Measurements from ENCODE around the gene NTM. TPM values are rescaled to one million over a fixed set of nuclear protein-coding genes. Genes with fewer than 3 reads are reported as not detected.

Gene NTM
- total and polyA plus RNA-seq, 2 donors from 2014 or later: 0.92 to 10.3 TPM

GRCh38 chr11:131588057-131588456 is 217.6 kb downstream of the NTM start:
- Histone ChIP-seq H3K4me1 (ENCODE audit: control insufficient read depth in 2 of 3, insufficient read depth in 2 of 3, low read depth in 1 of 3, low read length in 3 of 3) (no peaks in the 10 kb centered on the region), H3K27me3 (ENCODE audit: control insufficient read depth, insufficient read depth, low read length) (no peaks in the 10 kb centered on the region), H3K4me3 (ENCODE audit: low read length in 3 of 3) (no peak overlapping the region), H3K9me3 (ENCODE audit: control insufficient read depth in 2 of 3, insufficient read depth in 1 of 3, low read length in 3 of 3) (peaks cover 0 to 5% (median 2%) of the 10 kb centered on the region in 3 donors), H3K27ac (ENCODE audit: low read depth in 2 of 2, low read length in 2 of 2) (no peak overlapping the region), H3K9ac (ENCODE audit: low read length in 3 of 3) (no peak overlapping the region), H3K36me3 (ENCODE audit: control insufficient read depth in 2 of 3, insufficient read depth in 3 of 3, low read length in 3 of 3) (no peaks in the 10 kb centered on the region)
- TF ChIP-seq CTCF (IDR thresholded peaks at IDR 0.05; ENCODE audit: borderline replicate concordance, extremely low read depth, insufficient read depth): no peak
- intact Hi-C loops (cut with DNase I): no loop called here
- no peak for DNase-seq
- FAIRE-seq: no peak

- no peak for TF ChIP-seq CTCF (IDR thresholded peaks at IDR 0.05; ENCODE audit: borderline replicate concordance, extremely low read depth, insufficient read depth)
- Histone ChIP-seq H3K4me1 (ENCODE audit: control insufficient read depth in 2 of 3, insufficient read depth in 2 of 3, low read depth in 1 of 3, low read length in 3 of 3) (no peaks in the 10 kb centered on the region), H3K9me3 (ENCODE audit: control insufficient read depth in 2 of 3, insufficient read depth in 1 of 3, low read length in 3 of 3) (peaks cover 0 to 5% (median 2%) of the 10 kb centered on the region in 3 donors), H3K9ac (ENCODE audit: low read length in 3 of 3) (no peak overlapping the region), H3K27me3 (ENCODE audit: control insufficient read depth, insufficient read depth, low read length) (no peaks in the 10 kb centered on the region), H3K27ac (ENCODE audit: low read depth in 2 of 2, low read length in 2 of 2) (no peak overlapping the region), H3K36me3 (ENCODE audit: control insufficient read depth in 2 of 3, insufficient read depth in 3 of 3, low read length in 3 of 3) (no peaks in the 10 kb centered on the region), H3K4me3 (ENCODE audit: low read length in 3 of 3) (no peak overlapping the region)
- DNase-seq (peak in 2 of 5 donors; percentile 25 to 44), FAIRE-seq (no peak)
- intact Hi-C loops (cut with DNase I): no loop called here
These were observed 220.6 kb downstream of the NTM start for GRCh38 chr11:131591051-131591461.

- DNase-seq: no peak
These were observed 221.7 kb downstream of the NTM start for GRCh38 chr11:131592152-131592551.

More at GRCh38 chr11:131592152-131592551, 221.7 kb downstream of the NTM start:
- peaks cover 0 to 5% (median 2%) of the 10 kb centered on the region in 3 donors for H3K9me3 ChIP-seq (ENCODE audit: control insufficient read depth in 2 of 3, insufficient read depth in 1 of 3, low read length in 3 of 3)
- intact Hi-C loops (cut with DNase I): no loop called here
- H3K27ac ChIP-seq (ENCODE audit: low read depth in 2 of 2, low read length in 2 of 2): no peak overlapping the region
- H3K9ac ChIP-seq (ENCODE audit: low read length in 3 of 3): no peak overlapping the region
- no peaks in the 10 kb centered on the region for H3K36me3 ChIP-seq (ENCODE audit: control insufficient read depth in 2 of 3, insufficient read depth in 3 of 3, low read length in 3 of 3)
- no peak for FAIRE-seq
- H3K27me3 ChIP-seq (ENCODE audit: control insufficient read depth, insufficient read depth, low read length): no peaks in the 10 kb centered on the region
- H3K4me1 ChIP-seq (ENCODE audit: control insufficient read depth in 2 of 3, insufficient read depth in 2 of 3, low read depth in 1 of 3, low read length in 3 of 3): no peaks in the 10 kb centered on the region
- no peak for TF ChIP-seq CTCF (IDR thresholded peaks at IDR 0.05; ENCODE audit: borderline replicate concordance, extremely low read depth, insufficient read depth)
- H3K4me3 ChIP-seq (ENCODE audit: low read length in 3 of 3): no peak overlapping the region
